Sciatic nerve (tissue), 2 donors: ENCODE results near the gene SMCO2. TPM values are rescaled to one million over a fixed set of nuclear protein-coding genes. Genes with fewer than 3 reads are reported as not detected.

ENCODE experiments used
- ATAC-seq: fragments of 200-7000 bp; cut with Tn5 transposase; one replicate; pipeline ENCODE4 v1.9.1; 2020; ENCODE audit warnings: mild to moderate bottlenecking, moderate library complexity
- DNase-seq: peaks from one replicate; pipeline ENCODE4 v3.0.0-alpha.2; 2020; ENCODE audit warnings: low spot score
- intact Hi-C: fragments of 100-400 bp; cut with DNase I; formaldehyde crosslinking; loops from one replicate; pipeline ENCODE4 v1.14.2; 2022
- total RNA-seq: library from RNA; stranded (reverse); fragmentation: NEBNext Ultra II Directional; extraction: Animal tissue kit (Norgen Biotek cat#: 25700); gene quantifications from one replicate; pipeline ENCODE4 v1.2.1, GENCODE V29; 2021
- donor health status: DM: no; HTN: no; CAD: no.
- donor health status: DM: no; HTN: no; CAD: no.

The SMCO2 gene
- total RNA-seq: 0.40 TPM

- DNase-seq (no peak), ATAC-seq (no peak)
- intact Hi-C loops: no loop called here
Observed at GRCh38 chr12:27446436-27446835, at the start of gene SMCO2. Gene SMCO2 (plus strand): TSS chr12:27446736. CDS start chr12:27470632, 23,896 bp downstream.

- DNase-seq (no peak), ATAC-seq (no peak)
- intact Hi-C loops: no loop called here
Observed at GRCh38 chr12:27398466-27398865, 48.1 kb upstream of the SMCO2 start.

- DNase-seq (no peak), ATAC-seq (no peak)
- intact Hi-C loops: no loop called here
Observed at GRCh38 chr12:27399074-27399473, 47.5 kb upstream of the SMCO2 start.

- no peak for DNase-seq
- ATAC-seq: no peak
- intact Hi-C loops: no loop called here
Observed at GRCh38 chr12:27400856-27401354, 45.6 kb upstream of the SMCO2 start.

GRCh38 chr12:27412047-27412446, 34.5 kb upstream of the SMCO2 start:
- no peak for ATAC-seq
- intact Hi-C loops: no loop called here
- no peak for DNase-seq

- intact Hi-C loops: no loop called here
- no peak for ATAC-seq
- no peak for DNase-seq
Observed at GRCh38 chr12:27422697-27423096, 23.8 kb upstream of the SMCO2 start.

GRCh38 chr12:27424631-27425230, 21.8 kb upstream of the SMCO2 start:
- intact Hi-C loops: no loop called here
- ATAC-seq: peak; percentile 77
- DNase-seq: no peak

GRCh38 chr12:27425306-27425705, 21.2 kb upstream of the SMCO2 start:
- DNase-seq (no peak), ATAC-seq (no peak)
- intact Hi-C loops: no loop called here

GRCh38 chr12:27426743-27427487, 19.6 kb upstream of the SMCO2 start:
- ATAC-seq: no peak
- no peak for DNase-seq
- intact Hi-C loops: no loop called here

- intact Hi-C loops: no loop called here
- no peak for ATAC-seq
- DNase-seq: no peak
Observed at GRCh38 chr12:27427824-27428223, 18.7 kb upstream of the SMCO2 start.

GRCh38 chr12:27428466-27428865, 18.1 kb upstream of the SMCO2 start:
- DNase-seq: no peak
- no peak for ATAC-seq
- intact Hi-C loops: no loop called here

GRCh38 chr12:27429606-27430005, 16.9 kb upstream of the SMCO2 start:
- intact Hi-C loops: loop anchor here (10.0 kb wide), 1 partner anchor 225 kb away; no protein-coding TSS in a partner anchor
- DNase-seq (no peak), ATAC-seq (no peak)

GRCh38 chr12:27431185-27431584, 15.4 kb upstream of the SMCO2 start:
- DNase-seq: no peak
- no peak for ATAC-seq
- intact Hi-C loops: loop anchor here (10.0 kb wide), 1 partner anchor 224 kb away; no protein-coding TSS in a partner anchor

GRCh38 chr12:27434673-27435565, 11.6 kb upstream of the SMCO2 start:
- intact Hi-C loops: loop anchor here (10.0 kb wide), 1 partner anchor 220 kb away; no protein-coding TSS in a partner anchor
- ATAC-seq (no peak), DNase-seq (no peak)

GRCh38 chr12:27436029-27436428, 10.5 kb upstream of the SMCO2 start:
- no peak for DNase-seq
- intact Hi-C loops: loop anchor here (10.0 kb wide), 1 partner anchor 219 kb away; no protein-coding TSS in a partner anchor
- ATAC-seq: no peak

- intact Hi-C loops: loop anchor here (10.0 kb wide), 1 partner anchor 218 kb away; no protein-coding TSS in a partner anchor
- DNase-seq (no peak), ATAC-seq (no peak)
Observed at GRCh38 chr12:27436768-27437167, 9.8 kb upstream of the SMCO2 start.

- no peak for DNase-seq
- intact Hi-C loops: loop anchor here (10.0 kb wide), 1 partner anchor 217 kb away; no protein-coding TSS in a partner anchor
- no peak for ATAC-seq
Observed at GRCh38 chr12:27437839-27438238, 8.7 kb upstream of the SMCO2 start.

- ATAC-seq (no peak), DNase-seq (no peak)
- intact Hi-C loops: no loop called here
Observed at GRCh38 chr12:27447761-27448160, 1.2 kb downstream of the SMCO2 start.

- ATAC-seq: no peak
- DNase-seq: no peak
- intact Hi-C loops: no loop called here
Observed at GRCh38 chr12:27449026-27449425, 2.5 kb downstream of the SMCO2 start.
